ENCODE results near the gene KRT82. TPM values are rescaled to one million over a fixed set of nuclear protein-coding genes. Genes with fewer than 3 reads are reported as not detected.

Gene KRT82
- total RNA-seq, 1 donor from 2014 or later = not detected

DNA sequence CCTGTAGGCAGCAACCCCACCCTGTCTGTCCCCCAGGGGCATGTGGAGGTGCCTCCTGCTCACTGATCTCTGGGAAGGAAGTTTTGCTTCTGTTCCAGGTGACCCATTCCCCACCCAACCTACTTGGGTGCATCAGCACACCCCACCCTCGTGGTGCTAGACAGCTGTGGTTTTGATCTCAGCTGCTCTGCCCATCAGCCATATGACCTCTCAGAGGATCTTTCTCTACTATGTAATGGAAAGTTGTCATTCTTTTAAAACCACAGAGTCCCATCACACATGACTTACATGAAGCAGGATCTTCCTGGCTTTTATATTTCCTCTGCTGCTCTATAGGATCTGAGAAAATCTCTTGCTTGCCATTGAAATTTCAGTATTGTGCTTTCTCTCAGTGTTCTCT lies 13.5 kb upstream of the KRT82 start:
- Mint-ChIP-seq H3K36me3 (ENCODE audit: low read depth) (no peaks in the 10 kb centered on the region), H3K27ac (ENCODE audit: unreplicated experiment) (peak overlapping the region; percentile 7), H3K4me3 (no peak overlapping the region), H3K4me1 (no peaks in the 10 kb centered on the region), H3K27me3 (ENCODE audit: low read depth) (no peaks in the 10 kb centered on the region), H3K9me3 (no peaks in the 10 kb centered on the region)
- TF ChIP-seq CTCF (conservative IDR thresholded peaks at IDR 0.05) = no peak
- no peak for DNase-seq (ENCODE audit: low read depth, low spot score)

DNA sequence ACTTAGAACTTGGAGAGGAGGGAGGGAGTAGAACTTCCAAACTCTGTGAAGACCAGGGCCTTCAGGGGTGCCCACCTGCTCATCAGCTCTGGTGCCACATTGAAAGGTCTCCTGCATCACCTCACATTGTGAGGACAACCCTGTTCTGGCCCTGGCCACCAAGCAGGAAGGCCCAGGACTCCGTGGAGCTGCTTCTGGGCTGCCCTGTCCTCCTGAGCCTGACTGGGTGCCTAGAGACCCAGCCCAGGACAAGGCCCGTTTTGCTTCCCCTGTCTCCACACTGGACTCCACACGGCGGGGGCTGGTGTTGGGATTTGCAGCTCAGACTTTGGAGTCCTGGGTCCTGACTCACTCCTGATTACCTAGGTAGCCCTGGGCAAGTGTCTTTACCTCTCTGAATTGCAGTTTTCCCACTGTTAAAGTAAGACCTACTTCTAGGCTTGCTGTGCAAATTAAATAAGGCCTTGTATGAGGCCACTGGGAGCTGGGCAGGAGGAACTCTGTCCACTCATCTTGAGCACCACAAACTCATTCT lies 12.5 kb upstream of the KRT82 start:
- Mint-ChIP-seq H3K27ac (ENCODE audit: unreplicated experiment) (peak overlapping the region; percentile 43), H3K9me3 (no peaks in the 10 kb centered on the region), H3K4me3 (no peak overlapping the region), H3K27me3 (ENCODE audit: low read depth) (no peaks in the 10 kb centered on the region), H3K36me3 (ENCODE audit: low read depth) (no peaks in the 10 kb centered on the region), H3K4me1 (no peaks in the 10 kb centered on the region)
- TF ChIP-seq CTCF (conservative IDR thresholded peaks at IDR 0.05) = no peak
- no peak for DNase-seq (ENCODE audit: low read depth, low spot score)

DNA sequence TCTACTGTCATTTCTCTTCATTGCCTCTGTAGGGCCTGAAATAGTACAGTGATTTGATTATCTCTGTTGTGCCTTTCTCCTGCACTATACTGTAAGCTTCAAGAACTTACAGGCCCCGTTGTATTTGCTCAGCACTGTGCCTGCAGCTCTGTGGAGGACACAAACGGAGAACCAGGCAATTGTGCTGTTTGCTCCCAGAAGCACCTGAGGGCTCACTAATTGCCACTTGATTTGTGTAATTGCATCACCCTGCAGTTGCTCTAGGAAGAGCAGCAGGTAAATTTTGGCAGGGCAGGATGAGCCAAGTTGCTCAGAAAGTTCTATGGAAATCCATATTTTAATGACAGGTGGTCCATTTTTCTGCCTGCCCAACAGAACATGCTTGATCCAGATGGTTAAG lies 11.6 kb upstream of the KRT82 start:
- H3K27ac Mint-ChIP-seq (ENCODE audit: unreplicated experiment) = no peak overlapping the region
- TF ChIP-seq CTCF (conservative IDR thresholded peaks at IDR 0.05) = no peak
- H3K4me1 Mint-ChIP-seq = peaks cover 6% of the 10 kb centered on the region
- H3K27me3 Mint-ChIP-seq (ENCODE audit: low read depth) = no peaks in the 10 kb centered on the region
- no peak for DNase-seq (ENCODE audit: low read depth, low spot score)
- no peaks in the 10 kb centered on the region for H3K9me3 Mint-ChIP-seq
- H3K36me3 Mint-ChIP-seq (ENCODE audit: low read depth) = no peaks in the 10 kb centered on the region
- H3K4me3 Mint-ChIP-seq = no peak overlapping the region

DNA sequence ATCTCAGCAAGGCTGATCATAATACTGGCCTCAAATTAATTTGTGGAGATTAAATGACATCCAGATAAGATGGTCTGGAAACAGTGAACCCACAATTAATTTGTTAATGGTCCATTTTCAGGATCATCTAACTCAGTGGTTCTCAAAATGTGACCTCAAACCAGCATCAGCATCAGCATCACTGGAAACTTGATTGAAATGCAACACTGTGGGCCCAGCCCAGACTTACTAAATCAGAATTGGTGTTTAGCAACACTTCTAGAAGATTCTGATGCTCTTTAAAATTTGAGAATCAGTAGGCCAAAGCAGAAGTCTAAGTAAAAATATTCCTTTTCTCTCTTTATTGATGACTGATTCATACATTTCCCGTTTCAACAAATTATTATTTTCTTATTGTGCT lies 10.7 kb upstream of the KRT82 start:
- Mint-ChIP-seq H3K4me1 (peaks cover 6% of the 10 kb centered on the region), H3K36me3 (ENCODE audit: low read depth) (no peaks in the 10 kb centered on the region), H3K27ac (ENCODE audit: unreplicated experiment) (no peak overlapping the region)

GRCh38 chr12:52415870-52416750 lies 10.0 kb upstream of the KRT82 start:
- H3K4me3 Mint-ChIP-seq = no peak overlapping the region
- H3K4me1 Mint-ChIP-seq = peaks cover 6% of the 10 kb centered on the region
- TF ChIP-seq CTCF (conservative IDR thresholded peaks at IDR 0.05) = no peak
- DNase-seq (ENCODE audit: low read depth, low spot score) = no peak
- H3K9me3 Mint-ChIP-seq = peaks cover 1% of the 10 kb centered on the region
- H3K36me3 Mint-ChIP-seq (ENCODE audit: low read depth) = peaks cover 1% of the 10 kb centered on the region
- no peaks in the 10 kb centered on the region for H3K27me3 Mint-ChIP-seq (ENCODE audit: low read depth)
- H3K27ac Mint-ChIP-seq (ENCODE audit: unreplicated experiment) = no peak overlapping the region

More for the DNA sequence above, 10.7 kb upstream of the KRT82 start:
- Mint-ChIP-seq H3K27me3 (ENCODE audit: low read depth) (no peaks in the 10 kb centered on the region), H3K9me3 (no peaks in the 10 kb centered on the region), H3K4me3 (no peak overlapping the region)
- no peak for TF ChIP-seq CTCF (conservative IDR thresholded peaks at IDR 0.05)
- DNase-seq (ENCODE audit: low read depth, low spot score) = no peak
